ENCODE data around the gene ENTREP1.
"Not testable (repeated sequence)": the region's sequence is repeated elsewhere in the genome, so short reads cannot be mapped to it uniquely, and the experiment has no call there.

ENTREP1 gene

GRCh38 chr9:69376651-69377050 lies 51.6 kb downstream of the ENTREP1 start:
- DNase-seq = peak; percentile 93

- no peak for DNase-seq
These were observed 52.3 kb downstream of the ENTREP1 start for GRCh38 chr9:69377291-69377690.

GRCh38 chr9:69377981-69378380 lies 53.0 kb downstream of the ENTREP1 start:
- no peak for DNase-seq

- DNase-seq = peak; percentile 62
These were observed 54.4 kb downstream of the ENTREP1 start for GRCh38 chr9:69379270-69379982.

GRCh38 chr9:69380301-69380700 lies 55.3 kb downstream of the ENTREP1 start:
- DNase-seq = no peak

DNA sequence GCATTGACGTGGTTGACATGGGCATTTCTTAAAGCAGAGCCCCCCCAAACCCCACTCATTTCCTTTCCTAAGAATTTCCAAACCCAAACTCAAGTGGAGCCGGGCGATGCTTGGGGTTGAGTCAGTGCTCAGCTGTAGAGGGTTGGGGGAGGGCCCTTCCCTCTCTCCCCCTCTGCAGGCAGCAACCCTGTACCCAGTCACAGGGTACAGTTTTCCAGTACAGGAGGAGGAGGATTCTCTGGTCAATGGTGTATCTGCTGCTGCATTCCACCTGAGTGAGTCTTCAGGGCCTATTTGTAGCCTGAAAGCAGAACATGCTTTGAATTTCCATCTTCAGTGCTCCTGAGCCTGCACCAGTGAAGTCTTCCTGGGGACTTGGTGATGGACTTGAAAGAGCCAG lies 55.8 kb downstream of the ENTREP1 start:
- DNase-seq = peak; percentile 91

GRCh38 chr9:69382135-69382534 lies 57.1 kb downstream of the ENTREP1 start:
- no peak for DNase-seq

DNA sequence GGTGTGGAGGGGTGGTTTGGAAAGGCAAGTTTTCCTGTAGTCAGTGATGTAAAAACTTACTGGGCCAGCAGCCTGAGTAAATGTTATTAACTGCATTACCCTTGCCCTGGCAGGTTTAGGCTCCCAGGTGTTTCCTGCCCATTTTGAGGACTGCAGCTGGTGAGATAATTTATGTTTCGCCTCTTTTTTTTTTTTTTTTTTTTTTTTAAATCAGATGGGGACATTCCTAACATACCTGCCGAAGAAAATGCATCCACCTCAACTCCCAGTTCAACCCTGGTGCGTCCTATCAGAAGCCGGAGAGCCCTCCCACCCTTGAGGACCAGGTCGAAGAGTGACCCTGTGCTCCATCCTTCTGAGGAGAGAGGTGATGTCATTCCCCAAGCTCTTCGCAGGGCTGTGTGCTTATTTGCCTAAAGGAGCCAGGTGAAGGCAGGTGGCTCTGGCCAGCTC lies 60.6 kb downstream of the ENTREP1 start:
- DNase-seq = no peak

DNA sequence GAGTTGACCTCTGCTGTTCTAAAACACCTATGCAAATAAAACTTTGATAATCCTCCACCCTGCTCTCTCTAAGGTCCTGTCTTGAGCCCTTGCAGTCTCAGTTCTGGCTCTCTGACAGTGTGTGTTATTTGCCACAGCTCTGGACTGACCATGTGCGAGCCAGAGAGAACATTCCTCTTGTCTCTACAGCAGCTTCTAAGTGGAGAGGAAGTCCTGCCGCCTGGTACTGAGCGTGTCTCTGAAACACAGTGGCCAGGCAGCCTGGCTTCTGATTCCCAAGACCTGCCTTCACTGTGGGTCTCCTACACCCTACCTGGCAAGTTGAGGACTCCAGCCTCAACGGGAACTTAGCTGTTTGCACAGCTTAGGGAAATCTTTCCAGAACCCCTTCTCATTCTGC lies 61.6 kb downstream of the ENTREP1 start:
- DNase-seq = no peak

DNA sequence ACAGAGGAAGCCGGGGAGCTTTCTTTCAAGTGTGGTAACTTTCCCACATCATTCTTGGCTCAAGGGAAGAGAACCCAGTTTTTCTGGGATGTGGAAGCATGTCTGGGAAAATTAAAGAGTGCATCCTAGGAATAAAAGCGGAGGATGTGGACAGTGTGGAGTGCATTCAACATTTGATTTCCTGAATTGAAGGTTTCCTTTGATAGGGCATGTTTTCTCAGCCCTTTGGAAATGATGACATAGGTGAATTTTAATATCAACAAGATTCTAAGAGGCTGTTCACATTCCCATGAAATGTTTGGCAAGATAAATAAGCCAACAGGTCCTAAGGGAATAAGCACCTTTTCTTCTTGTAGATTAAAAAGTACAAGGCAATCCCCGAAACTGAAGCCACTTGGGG lies 63.6 kb downstream of the ENTREP1 start:
- DNase-seq = no peak

GRCh38 chr9:69389437-69389995 lies 64.5 kb downstream of the ENTREP1 start:
- no peak for DNase-seq

GRCh38 chr9:69391487-69391886 lies 66.5 kb downstream of the ENTREP1 start:
- no peak for DNase-seq

DNA sequence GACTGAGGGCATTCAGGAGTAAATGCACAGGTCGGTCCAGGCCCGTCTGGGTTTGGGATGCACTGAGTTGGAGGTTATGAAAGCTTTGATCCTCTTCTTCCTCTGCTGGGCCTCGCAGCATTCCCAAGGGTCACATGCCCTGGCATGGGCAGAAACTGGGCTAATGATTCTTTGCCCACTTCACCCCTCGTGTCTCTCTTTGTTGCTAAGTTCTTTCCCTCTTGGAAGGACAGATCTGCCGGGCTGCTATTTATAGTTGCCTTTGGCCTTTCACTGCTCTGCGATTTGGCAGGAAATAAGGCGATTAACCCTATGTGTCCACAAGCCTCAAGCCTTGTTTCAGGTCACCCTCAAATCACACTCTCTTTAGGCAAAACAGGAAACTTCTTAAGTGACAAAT lies 66.9 kb downstream of the ENTREP1 start:
- DNase-seq = no peak

DNA sequence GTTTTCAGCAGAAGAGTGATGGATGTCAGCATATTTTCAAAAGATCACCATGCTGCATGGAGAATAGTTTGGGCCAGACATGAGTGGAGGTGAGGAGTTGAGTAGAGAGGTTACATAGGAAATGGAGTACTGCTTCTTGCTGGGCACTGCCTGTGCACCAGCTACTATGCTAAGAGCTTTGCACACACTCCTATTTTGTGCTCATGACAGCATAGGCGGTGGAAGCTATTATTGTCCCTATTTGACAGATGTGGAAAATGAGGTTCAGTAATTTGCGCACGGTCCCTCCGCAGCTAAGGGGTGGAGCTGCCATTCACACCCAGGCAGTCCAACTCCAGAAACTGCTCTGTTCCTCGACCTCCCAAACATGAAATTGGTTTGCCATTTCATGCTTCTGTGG lies 67.8 kb downstream of the ENTREP1 start:
- no peak for DNase-seq

DNA sequence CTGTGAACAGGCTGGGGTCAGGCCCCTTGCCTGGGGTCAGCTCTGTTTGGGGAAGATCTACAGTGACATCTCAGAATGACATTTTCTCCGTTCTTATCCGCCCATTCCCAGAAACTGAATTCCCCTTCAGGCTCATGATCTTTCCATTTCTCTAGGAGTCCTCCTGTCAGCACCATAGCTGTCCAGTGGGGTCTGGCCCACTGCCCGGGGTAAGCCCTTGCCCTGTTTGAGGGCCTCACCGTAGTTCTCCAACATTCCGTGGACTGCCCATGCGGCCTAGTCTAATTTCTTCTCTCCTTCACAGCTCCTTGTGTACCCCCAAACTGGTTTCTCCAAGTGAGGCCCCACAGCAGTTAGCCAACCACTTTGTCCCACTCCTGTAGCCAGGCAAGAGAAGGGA lies 68.4 kb downstream of the ENTREP1 start:
- no peak for DNase-seq

DNA sequence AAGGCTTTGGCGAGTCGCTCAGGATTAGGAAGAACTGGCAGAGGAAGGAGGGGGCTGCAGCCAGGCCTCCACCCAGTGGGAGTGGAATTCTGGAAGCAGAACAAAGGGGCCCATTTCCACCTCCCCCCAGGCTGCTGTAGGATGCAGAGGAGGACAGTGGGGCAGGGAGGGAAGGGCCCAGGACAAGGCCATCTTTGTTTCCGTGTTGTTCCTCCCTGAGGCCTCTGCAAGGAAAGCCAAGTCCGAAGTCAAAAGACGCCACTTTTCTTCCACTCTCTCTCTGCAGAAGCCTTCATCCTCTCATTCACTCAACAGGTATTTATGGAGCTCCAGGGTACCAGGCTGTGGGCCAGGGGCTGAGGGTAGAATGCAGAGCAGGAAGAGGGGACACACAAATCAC lies 70.7 kb downstream of the ENTREP1 start:
- DNase-seq = no peak

- no peak for DNase-seq
These were observed 71.7 kb downstream of the ENTREP1 start for GRCh38 chr9:69396759-69397158.

DNA sequence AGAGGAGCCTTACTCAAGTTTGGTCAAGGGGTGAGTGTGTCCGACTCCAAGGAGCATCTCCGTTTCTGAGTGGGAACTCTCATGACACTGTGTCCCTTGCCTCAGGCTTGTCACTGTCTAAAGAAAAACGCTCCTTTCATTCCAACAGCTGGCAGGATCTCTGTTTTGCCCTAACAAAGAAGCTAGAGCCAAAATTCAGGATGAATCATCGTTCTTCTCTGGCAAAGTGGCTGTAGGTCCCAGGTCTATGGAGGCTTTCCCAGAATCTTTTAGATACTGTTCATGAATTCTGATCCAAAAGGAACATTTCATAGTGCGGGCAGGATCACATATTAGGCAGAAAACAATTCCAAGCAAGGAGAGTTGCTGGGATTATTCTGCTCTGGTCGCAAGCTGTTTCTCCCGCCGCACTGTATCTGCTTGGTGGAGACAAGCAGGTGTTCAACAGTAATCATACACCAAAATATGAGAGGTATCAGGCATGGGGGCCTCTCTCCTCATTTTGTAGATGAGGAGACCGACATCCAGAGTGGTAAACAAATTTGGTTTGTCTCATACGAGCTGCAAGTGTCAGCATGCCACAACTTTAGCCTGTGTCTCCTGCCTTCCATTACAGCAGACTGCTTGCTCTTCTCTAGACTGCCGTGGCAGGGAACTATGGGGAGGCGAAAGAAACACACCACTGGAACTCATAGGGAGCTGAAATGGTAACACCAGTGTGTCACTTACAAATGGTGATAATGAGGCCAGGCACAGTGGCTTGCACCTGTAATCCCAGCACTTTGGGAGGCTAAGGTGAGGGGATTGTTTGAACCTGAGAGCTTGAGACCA lies 72.6 kb downstream of the ENTREP1 start:
- DNase-seq = no peak

GRCh38 chr9:69400470-69400869 lies 75.5 kb downstream of the ENTREP1 start:
- no peak for DNase-seq

DNA sequence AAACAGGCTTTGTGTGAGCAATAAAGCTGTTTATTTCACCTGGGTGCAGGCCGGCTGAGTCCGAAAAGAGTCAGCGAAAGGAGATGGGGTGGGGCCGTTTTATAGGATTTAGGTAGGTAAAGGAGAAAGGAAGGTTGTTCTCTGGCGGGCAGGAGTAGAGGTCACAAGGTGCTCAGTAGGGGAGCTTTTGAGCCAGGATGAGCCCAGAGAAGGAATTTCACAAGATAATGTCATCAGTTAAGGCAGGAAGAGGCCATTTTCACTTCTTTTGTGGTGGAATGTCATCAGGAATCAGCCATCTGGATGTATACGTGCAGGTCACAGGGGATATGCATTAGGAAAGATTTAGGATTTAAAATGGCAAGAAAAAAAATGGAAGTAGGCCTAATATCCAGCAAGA lies 84.9 kb downstream of the ENTREP1 start:
- DNase-seq = not testable (repeated sequence)

DNA sequence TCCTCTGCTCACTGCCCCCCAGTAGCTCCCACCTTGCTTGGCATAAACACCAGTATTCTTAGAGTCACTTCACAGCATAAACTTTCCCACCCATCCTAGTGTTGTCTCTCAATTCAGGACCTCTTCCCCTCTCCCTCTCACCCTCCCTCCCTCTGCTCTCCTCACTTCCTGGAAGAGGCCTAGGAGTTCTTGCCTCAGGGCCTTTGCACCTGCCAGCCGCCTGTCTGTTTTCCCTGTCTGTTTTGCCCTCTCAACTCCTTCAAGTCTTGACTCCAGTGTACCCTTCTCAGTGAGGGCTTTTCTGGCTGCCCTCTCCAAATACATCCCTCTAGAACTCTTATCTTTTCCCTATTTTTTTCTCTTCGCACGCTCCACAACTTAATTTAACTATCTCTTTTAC lies 86.2 kb downstream of the ENTREP1 start:
- DNase-seq = no peak

DNA sequence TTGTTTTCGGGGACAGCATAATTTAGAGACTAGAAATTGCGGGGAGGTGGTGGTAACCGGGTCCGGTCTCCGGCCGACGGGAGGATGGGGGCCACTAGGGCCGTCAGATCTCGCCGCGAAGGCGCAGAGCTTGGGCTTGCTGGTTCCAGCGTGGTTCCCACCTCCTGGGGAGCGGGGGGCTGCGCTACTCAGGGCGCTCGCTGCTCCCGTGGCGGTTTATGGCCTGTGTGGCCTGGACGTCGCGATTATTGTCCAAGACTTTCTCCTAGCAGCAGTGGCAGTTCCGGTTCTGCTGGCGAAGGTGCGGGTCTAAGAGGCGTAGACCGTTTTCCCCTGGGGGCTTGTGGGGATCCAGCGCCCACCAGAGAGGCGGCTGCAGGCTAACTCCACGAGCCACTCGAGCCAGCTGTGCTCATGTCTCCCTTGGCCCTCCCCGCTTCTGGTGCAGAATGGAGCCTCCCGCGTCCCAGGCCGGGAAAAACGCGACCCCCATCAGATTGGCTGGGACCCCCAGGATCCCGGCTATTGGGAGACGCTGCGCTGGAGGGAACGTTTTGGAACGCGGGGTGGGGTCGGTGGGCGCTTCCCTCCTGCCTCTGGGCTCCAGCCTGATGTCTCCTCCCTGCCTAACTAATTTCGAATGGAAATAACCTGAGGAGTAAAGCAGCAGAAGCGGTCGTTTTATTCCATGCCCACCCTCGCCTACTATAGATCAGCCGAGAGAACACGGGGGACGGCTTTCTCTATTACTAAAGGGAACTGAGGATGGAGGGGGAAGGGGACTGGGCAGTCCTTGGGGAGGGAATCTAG lies 87.1 kb downstream of the ENTREP1 start:
- no peak for DNase-seq

DNA sequence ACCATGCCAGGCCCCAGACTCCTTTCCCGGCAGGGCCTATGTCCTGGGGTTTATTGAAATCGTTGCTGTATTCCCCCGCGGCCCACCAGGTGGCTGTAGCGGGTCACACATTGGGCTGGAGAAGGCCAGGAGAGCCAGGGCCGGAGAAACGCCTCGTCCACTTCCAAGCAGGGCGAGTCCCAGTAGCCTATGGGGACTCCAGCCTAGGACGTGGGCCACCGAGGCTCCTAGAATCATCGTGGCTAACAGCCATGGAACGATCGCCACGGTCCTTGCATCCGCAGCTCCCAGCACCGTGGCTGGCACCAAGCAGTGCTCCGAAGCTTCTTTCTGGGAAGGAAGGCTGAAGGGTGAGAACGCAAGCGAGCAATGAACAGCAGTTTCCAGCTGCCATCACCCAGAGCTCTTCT lies 87.7 kb downstream of the ENTREP1 start:
- DNase-seq = peak; percentile 43
